Skeletal muscle tissue (tissue), 4 donors: ENCODE results near the gene CNTN5. TPM values are rescaled to one million over a fixed set of nuclear protein-coding genes. Genes with fewer than 3 reads are reported as not detected.

Source experiments
- H3K27ac ChIP-seq: one replicate; pipeline ENCODE4 v1.7.0; 2013; ENCODE audit warnings: mild to moderate bottlenecking, low read depth, low read length, inconsistent platforms
- H3K27me3 ChIP-seq, 3 donors: one replicate each; pipeline ENCODE4 v1.7.0; 2013; ENCODE audit warnings: low read length in 3 of 3; ENCODE audit not compliant: control insufficient read depth in 3 of 3, insufficient read depth in 3 of 3
- H3K36me3 ChIP-seq, 3 donors: one replicate each; pipeline ENCODE4 v1.7.0; 2013; ENCODE audit warnings: low read length in 3 of 3; ENCODE audit not compliant: control insufficient read depth in 3 of 3, insufficient read depth in 3 of 3
- H3K4me1 ChIP-seq, 3 donors: one replicate each; pipeline ENCODE4 v1.7.0; 2013; ENCODE audit warnings: low read length in 3 of 3, mild to moderate bottlenecking in 3 of 3; ENCODE audit not compliant: control insufficient read depth in 3 of 3, insufficient read depth in 3 of 3
- H3K4me3 ChIP-seq, 3 donors: one replicate each; pipeline ENCODE4 v1.7.0; 2013; ENCODE audit warnings: low read length in 3 of 3
- H3K9ac ChIP-seq, 3 donors: one replicate each; pipeline ENCODE4 v1.7.0; 2013; ENCODE audit warnings: low read length in 3 of 3, mild to moderate bottlenecking in 3 of 3, moderate library complexity in 2 of 3, low read depth in 1 of 3
- H3K9me3 ChIP-seq, 3 donors: one replicate each; pipeline ENCODE4 v1.7.0; 2013; ENCODE audit warnings: low read length in 3 of 3; ENCODE audit not compliant: control insufficient read depth in 3 of 3
- total RNA-seq: library from RNA; depleted of rRNA; stranded (reverse); fragments of >200 nt; gene quantifications from one replicate; pipeline ENCODE4 v1.2.3, GENCODE V29; 2014
- donor health status: Osteomylitis.

CNTN5 gene
- total RNA-seq, 1 donor from 2014 or later, result 10.4 TPM

- no peaks in the 10 kb centered on the region for H3K9me3 ChIP-seq
- no peaks in the 10 kb centered on the region for H3K36me3 ChIP-seq
- H3K4me3 ChIP-seq, result no peak overlapping the region
- no peaks in the 10 kb centered on the region for H3K4me1 ChIP-seq
- H3K9ac ChIP-seq, result no peak overlapping the region
- no peak overlapping the region for H3K27ac ChIP-seq
- H3K27me3 ChIP-seq, result no peaks in the 10 kb centered on the region
These were observed 286.9 kb downstream of the CNTN5 start for GRCh38 chr11:99307510-99308088.

- H3K36me3 ChIP-seq, result no peaks in the 10 kb centered on the region
- H3K9ac ChIP-seq, result no peak overlapping the region
- no peak overlapping the region for H3K4me3 ChIP-seq
- H3K9me3 ChIP-seq, result no peaks in the 10 kb centered on the region
- H3K27me3 ChIP-seq, result no peaks in the 10 kb centered on the region
- peaks cover 0 to 4% (median 1%) of the 10 kb centered on the region in 3 donors for H3K4me1 ChIP-seq
- H3K27ac ChIP-seq, result no peak overlapping the region
These were observed 291.1 kb downstream of the CNTN5 start for GRCh38 chr11:99311870-99312269.

- peaks cover 0 to 9% (median 7%) of the 10 kb centered on the region in 3 donors for H3K4me1 ChIP-seq
- H3K27me3 ChIP-seq, result no peaks in the 10 kb centered on the region
- H3K4me3 ChIP-seq, result peak overlapping the region; percentile 30 to 41 (median 38)
- peak overlapping the region in 2 of 3 donors; percentile 6 to 23 for H3K9ac ChIP-seq
- no peaks in the 10 kb centered on the region for H3K36me3 ChIP-seq
- no peaks in the 10 kb centered on the region for H3K9me3 ChIP-seq
- no peak overlapping the region for H3K27ac ChIP-seq
These were observed 296.2 kb downstream of the CNTN5 start for GRCh38 chr11:99316776-99317520.

- Histone ChIP-seq H3K9ac (no peak overlapping the region), H3K4me3 (no peak overlapping the region), H3K4me1 (peaks cover 0 to 9% (median 7%) of the 10 kb centered on the region in 3 donors), H3K36me3 (no peaks in the 10 kb centered on the region), H3K27ac (no peak overlapping the region), H3K9me3 (no peaks in the 10 kb centered on the region), H3K27me3 (no peaks in the 10 kb centered on the region)
These were observed 300.1 kb downstream of the CNTN5 start for GRCh38 chr11:99320769-99321290.

- Histone ChIP-seq H3K9me3 (no peaks in the 10 kb centered on the region), H3K27me3 (no peaks in the 10 kb centered on the region), H3K9ac (no peak overlapping the region), H3K4me3 (no peak overlapping the region), H3K27ac (no peak overlapping the region), H3K4me1 (no peaks in the 10 kb centered on the region), H3K36me3 (no peaks in the 10 kb centered on the region)
These were observed 305.1 kb downstream of the CNTN5 start for GRCh38 chr11:99325847-99326246.

GRCh38 chr11:99327066-99327465 is 306.3 kb downstream of the CNTN5 start:
- no peaks in the 10 kb centered on the region for H3K4me1 ChIP-seq
- H3K27ac ChIP-seq, result no peak overlapping the region
- no peaks in the 10 kb centered on the region for H3K36me3 ChIP-seq
- no peaks in the 10 kb centered on the region for H3K27me3 ChIP-seq
- no peaks in the 10 kb centered on the region for H3K9me3 ChIP-seq
- no peak overlapping the region for H3K9ac ChIP-seq
- H3K4me3 ChIP-seq, result no peak overlapping the region

- Histone ChIP-seq H3K4me3 (no peak overlapping the region), H3K9me3 (no peaks in the 10 kb centered on the region), H3K9ac (no peak overlapping the region), H3K27ac (no peak overlapping the region), H3K27me3 (no peaks in the 10 kb centered on the region), H3K4me1 (no peaks in the 10 kb centered on the region), H3K36me3 (no peaks in the 10 kb centered on the region)
These were observed 306.8 kb downstream of the CNTN5 start for GRCh38 chr11:99327527-99327926.

GRCh38 chr11:99333621-99334020 is 312.9 kb downstream of the CNTN5 start:
- Histone ChIP-seq H3K4me3 (no peak overlapping the region), H3K36me3 (no peaks in the 10 kb centered on the region), H3K4me1 (no peaks in the 10 kb centered on the region), H3K27ac (no peak overlapping the region), H3K9ac (no peak overlapping the region), H3K27me3 (no peaks in the 10 kb centered on the region), H3K9me3 (no peaks in the 10 kb centered on the region)

- Histone ChIP-seq H3K27me3 (no peaks in the 10 kb centered on the region), H3K9me3 (no peaks in the 10 kb centered on the region), H3K36me3 (no peaks in the 10 kb centered on the region), H3K4me1 (no peaks in the 10 kb centered on the region), H3K27ac (no peak overlapping the region), H3K9ac (no peak overlapping the region), H3K4me3 (no peak overlapping the region)
These were observed 322.4 kb downstream of the CNTN5 start for GRCh38 chr11:99343117-99343516.

- Histone ChIP-seq H3K4me1 (peaks cover 7 to 9% (median 8%) of the 10 kb centered on the region in 3 donors), H3K27me3 (no peaks in the 10 kb centered on the region), H3K9me3 (no peaks in the 10 kb centered on the region), H3K27ac (no peak overlapping the region), H3K9ac (no peak overlapping the region), H3K4me3 (no peak overlapping the region), H3K36me3 (no peaks in the 10 kb centered on the region)
These were observed 328.5 kb downstream of the CNTN5 start for GRCh38 chr11:99349151-99349673.
